Stimulated activated CD8-positive, alpha-beta memory T cell treated with anti-CD3 and anti-CD28 coated beads, Interleukin-12 subunit alpha, Interleukin-12 subunit beta, amount 100 ng/mL, for 24 hours (primary cell): ENCODE measurements around the gene FANCB.

Source experiments
- DNase-seq: peaks from one replicate; pipeline ENCODE4 v3.0.0-alpha.2; 2020; ENCODE audit errors: extremely low read depth

FANCB gene

DNA sequence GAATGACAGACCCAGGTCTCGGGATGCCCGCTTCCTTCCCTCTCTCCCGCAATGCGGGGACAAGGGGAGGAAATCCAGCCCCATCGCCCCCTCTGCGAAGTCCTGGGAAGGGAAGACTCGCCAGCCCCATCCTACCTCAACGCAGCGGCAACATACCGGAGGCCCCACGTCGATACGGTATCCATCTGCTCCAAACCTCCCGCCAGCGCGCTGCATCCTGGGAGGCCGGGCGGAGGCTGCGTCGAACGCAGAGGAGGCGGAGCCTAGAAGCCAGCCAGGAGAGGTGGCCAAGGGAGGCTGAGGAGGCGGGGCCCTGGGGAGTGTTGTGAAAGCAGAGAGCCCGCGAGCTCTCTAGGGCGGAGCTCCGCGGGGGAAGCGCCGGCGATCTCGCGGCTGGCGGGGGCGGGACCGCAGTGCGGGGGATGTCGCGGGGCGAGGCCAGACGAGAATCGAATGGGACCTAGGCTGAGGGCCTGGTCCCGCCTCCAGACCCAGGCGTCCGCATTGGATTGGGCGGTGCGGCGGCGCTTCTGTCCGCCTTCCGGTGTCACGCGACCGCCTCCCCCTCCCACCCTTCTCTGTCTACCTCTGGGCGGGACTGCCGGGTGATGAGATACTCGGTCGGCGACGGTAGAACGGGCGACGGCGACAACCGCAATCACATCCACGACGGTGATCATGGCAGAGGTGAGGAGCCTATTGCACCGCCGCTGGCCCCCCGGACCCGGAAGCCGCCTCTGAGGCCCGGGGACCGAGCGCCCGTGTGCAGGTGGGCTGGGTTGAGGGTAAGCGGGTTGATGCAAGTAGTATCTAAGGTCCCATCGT is at the start of gene FANCB, which contains the start of gene MOSPD2:
Gene FANCB, minus strand, starts transcription at position 219 of the 825 bp plus-strand sequence. CDS start 7,559 bp downstream, outside the sequence.
Gene MOSPD2, plus strand, starts transcription at position 571 of the 825 bp plus-strand sequence. Its CDS starts 108 bp downstream, at position 679.
- peak; percentile 86 for DNase-seq

DNA sequence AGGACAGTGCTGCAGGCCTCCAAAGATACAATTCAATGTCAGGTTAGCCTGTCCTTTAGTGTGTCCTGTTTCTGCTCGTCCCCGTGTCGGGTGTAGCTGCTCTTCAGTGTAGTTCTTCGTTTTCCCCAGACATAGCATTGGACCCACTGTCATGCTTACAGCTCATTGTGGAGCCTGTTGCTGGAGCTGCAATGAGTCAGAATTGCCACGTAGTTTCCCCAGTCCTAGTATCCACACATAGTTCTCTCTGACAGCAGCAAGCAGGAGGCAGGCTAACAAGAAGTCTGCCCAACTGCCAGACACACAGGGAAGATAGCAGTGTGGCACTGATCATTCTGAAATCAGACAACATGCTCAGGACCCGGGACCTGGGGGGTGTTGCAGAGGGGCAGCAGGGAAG is 49.6 kb upstream of the FANCB start:
- no peak for DNase-seq

DNA sequence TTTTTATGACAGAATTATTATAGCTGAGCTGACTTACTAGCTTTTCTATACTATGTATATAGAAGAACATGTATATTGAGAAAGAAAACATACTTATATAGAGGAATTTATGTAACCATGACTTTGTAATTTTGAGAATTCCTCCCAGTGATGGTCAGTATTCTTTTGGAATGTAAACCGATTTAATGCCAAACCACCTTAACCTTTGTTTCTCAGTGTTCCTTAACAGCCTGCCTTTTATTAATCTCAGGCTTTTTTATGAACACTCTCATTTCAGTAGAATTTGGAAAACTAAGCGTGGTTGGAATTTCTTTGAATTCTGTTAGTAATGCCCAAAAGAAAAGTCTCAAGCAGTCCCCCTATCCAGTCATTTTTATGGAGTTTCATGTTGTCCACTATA is 47.3 kb upstream of the FANCB start:
- no peak for DNase-seq

DNA sequence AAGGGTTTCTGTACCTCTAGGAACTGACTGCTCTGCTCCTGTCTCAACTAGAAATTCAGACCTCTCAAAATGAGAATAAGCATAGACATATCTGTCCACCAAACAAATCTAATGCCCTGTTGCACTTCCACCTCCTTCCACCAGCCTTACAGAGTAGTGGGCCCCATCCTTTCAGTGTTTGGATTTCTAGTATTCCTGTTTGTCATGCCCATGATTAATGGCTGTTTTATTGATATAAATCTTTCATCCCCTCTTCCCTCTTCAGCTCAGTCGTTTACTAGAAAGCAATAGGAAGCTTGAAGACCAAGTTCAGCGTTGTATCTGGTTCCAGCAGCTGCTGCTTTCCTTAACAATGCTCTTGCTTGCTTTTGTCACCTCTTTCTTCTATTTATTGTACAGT is 46.5 kb upstream of the FANCB start:
- no peak for DNase-seq

DNA sequence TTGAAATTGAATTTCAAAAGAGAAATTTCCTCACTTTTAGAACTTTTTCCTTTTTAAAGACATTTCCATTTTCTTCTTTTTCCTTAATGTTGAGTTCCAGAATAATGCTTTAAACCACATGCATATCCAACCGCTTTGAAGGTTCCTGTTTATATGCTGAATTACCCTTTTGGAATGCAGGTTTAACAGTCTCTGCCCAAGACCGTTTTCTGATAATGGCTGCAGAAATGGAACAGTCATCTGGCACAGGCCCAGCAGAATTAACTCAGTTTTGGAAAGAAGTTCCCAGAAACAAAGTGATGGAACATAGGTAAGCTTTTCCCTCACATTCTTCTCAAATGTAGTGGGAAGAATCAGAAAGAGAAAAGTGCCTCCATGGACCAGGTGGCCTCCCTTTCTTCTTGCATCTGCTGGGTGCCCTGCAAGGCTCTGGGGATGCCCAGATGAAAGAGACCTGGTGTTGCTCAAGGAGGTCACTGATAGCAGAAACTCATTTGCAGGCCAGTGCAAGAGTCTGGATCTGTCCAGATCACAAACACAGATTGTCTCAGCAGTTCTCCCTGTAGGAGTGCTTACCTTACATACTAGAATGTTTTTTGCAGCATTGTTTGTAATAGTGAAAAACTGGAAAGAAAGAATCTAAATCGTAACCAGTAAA is 43.3 kb upstream of the FANCB start:
- no peak for DNase-seq

DNA sequence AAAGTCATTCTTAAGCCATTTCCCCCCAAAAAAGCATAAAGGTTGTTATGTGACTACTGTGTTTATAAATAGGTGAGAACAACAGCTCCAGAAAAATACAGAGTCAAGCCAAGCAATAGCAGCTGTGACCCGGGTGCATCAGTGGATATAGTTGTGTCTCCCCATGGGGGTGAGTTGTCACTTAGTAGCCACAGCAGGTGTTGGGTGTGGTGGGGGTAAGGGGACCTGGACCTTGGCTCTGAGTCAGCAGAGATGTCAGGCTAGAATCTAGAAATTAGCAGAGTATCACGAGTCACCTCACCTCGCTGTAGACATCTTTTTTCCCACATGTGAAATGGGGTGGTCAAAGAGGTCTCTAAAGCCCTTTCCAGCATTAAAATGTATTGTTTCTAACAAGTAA is 42.7 kb upstream of the FANCB start:
- DNase-seq, result no peak

DNA sequence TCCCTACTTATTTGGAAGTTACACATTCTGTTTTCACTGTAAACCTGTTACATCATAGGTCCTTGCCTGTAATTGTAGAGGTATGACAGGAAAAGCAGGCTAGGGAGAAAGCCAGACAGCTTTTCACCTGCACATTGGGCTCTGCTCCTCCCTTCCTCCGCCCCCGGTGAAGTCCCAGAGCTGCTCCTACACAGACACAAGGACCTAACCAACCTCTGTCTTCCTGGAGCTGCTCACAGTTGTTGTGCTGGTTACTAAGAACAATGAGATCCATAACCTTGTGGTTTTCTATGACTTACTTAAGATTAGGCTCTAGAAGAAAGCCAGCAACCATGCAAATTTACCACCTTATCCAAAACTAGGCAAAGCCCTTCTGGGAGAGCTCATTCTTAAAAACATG is 40.4 kb upstream of the FANCB start:
- DNase-seq, result no peak

DNA sequence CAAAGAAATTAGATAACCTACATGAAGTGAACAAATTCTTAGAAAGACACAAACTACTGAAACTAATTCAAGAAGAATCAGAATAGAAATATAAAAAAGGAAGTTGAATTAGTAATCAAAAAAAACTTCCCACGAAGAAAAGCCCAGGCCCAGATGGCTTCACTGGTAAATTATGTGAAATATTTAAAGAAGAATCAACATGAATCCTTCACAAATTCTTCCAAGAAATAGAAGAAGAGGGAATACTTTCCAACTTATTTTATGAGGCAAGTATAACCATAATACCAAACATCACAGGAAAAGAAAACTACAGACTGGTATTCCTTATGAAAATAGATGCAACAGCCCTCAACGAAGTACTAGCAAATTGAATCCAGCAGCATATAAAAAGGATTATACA is 31.0 kb upstream of the FANCB start:
- DNase-seq, result no peak

DNA sequence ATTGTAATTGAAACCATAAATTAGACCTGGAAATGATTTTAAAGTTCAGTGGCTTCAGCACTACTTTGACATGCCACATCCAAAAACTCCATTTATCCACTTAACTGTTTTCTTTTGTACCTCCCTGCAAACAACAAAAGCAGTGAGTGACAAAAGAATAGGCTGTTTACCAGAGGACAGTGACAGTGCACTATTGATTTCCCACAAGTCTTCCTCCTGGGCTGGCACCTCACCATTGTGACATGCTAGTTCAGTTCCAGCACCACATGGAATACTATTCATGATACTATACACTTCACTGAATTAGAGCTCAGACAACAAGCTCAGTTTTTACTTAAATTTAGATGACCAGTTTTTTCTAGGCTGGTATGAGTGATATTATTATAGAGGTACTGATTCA is 29.7 kb upstream of the FANCB start:
- no peak for DNase-seq

DNA sequence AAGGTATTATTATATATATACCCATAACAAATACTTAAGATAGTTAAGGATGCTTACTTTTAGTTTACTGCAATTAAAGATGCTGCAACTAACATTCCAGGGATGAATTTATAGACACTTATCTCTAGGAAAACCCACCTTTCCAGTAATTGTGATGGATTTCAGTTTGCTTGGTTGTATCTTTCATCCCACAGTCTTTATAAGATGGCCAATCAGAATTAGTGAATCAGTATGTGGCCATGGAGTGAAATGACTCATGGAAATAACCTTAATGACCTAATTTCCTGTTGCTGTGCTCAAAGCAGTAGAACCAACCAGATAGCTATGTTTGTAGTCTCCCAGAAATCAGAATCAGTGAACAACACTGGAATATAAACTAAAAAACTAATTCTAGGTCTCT is 26.7 kb upstream of the FANCB start:
- no peak for DNase-seq

DNA sequence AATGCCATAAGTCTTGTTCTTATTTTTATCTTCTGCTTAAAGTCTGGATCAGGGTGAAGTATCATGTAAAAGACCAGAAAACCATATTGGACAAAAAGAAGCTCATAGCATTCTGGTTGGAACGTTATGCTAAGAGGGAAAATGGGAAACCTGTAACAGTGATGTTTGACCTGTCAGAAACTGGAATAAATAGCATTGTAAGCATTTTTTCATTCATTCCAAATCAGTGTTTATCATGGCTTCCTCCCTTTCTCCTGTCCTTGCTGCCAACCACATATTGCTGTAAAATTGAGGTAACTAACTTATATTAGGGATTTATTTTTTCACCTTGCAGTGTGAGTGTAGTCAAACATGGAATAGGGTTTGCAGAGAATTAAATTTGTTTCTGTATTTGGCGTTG is 24.2 kb upstream of the FANCB start:
- DNase-seq, result no peak

DNA sequence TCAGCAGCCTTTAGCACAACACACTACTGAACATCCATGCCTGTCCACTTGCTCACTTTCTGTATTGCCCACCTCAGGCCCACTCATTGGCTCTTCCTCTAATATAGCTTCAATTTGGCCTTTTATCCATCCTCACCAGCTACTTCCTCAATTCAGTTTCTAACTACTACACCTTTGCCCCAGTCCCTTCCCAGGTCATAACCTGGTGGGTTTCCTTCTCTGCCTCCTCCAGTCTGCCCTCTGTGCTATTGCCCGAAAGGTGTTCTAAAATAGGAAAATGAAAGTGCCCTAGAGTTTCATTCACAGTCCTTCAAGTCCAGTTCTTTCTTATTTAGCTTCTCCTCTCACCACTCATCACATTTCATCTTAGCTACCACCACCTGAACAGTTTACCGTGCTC is 23.4 kb upstream of the FANCB start:
- no peak for DNase-seq

DNA sequence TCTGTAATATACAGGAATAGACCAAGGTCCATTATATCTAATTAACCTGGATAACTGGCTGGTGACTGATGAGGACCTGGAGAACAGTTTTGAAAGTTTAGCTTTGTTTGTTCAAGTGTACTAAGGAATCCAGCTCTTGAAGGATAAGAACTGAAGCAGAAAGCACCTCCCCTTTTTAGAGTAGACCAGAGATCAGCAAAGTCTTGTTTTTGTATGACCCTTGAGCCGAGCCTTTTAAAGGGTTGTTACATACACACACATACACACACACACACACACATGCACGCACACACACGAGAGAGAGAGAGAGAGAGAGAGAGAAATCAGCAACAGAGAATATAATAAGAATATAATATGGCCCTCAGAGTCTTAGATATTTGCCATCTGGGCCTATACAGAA is 13.4 kb upstream of the FANCB start:
- no peak for DNase-seq

DNA sequence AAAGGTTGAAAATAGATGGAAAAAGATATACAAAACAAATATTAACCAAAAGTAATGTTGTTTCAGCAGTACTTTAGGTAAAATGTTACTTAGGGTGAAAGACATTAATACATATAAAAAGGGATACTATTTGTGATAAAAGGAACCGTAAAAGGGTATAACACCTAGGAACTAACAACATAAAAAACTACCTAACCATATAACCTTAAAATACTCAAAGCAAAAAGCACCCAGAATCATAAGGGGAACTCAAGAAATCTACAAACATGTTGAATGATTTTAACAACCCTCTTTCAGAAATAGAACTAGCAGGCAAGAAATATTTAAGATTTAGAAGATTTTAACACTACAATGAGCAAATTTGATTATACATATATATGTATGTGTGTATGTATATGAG is 11.8 kb upstream of the FANCB start:
- DNase-seq, result no peak

DNA sequence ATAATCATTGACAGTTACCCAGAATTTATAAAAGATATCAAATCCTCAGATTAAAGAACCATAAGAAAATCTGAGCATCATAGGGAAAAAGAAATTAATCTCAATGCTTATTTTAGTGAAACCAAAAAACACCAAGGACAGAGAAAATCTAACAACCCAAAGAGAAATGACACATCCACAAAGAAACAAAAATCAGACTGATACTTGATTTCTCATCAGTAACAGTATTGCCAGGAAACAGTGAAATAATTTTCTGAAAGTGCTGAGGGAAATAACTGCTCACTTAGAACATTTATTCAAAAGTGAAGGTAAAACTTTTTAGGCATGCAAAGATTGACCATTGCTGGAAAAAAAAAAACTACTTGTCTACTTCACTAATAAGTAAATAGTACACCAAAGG is 11.0 kb upstream of the FANCB start:
- no peak for DNase-seq

DNA sequence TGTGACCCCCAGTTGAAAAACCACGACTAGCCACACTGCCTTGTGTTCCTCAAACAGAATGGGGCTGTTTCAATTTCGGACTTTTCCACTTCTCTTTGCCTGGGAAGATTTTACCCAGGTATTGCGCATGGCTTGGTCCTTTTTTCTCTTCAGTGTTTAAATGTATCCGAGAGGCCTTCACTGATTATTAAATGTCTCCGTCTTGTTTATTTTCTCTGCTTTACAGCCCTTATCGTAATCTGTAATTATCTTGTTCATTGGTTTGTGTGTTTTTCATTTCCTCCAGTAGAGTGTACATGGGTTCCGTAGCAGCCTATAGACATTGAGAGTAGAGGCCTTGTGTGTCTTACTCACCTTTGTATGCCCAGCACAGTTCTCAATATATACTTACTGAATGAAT is 2.8 kb upstream of the FANCB start:
- no peak for DNase-seq

DNA sequence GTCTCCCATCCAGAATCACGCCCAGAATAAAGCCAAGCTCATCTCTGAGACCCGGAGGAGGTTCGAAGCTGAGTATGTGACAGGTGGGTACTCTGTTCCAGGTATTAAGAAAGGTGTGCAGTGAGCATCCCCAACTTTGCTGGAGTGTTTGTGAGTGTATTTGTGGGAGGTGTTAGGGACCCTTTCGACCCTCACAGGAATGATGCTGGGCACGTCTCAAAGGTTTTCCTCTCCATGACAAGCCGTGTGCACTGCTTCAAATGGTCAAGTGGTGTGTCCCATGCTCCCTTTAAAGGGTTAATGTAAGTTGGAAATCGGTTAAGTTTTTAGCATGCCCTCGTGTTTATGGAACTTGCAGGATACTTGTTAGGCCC is 794 bp upstream of the FANCB start:
- no peak for DNase-seq

DNA sequence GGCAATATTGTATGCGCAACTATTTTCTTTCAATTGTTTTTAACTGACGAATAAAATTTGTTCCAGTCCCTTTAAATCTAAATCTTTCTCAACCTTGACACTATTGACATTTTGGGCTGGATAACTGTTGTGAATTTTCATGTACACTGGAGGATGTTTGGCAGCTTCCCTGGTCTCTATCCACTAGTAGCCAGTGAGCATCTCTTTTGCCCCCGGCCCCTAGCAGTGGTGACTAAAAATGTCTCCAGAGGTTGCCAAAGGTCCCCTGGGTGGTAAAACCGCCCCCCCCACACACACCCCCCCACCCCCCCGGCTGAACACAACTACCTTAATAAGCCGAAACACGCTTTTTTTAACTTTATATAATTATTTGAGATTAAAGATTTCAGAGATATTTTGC is 514 bp downstream of the FANCB start:
- DNase-seq, result no peak

DNA sequence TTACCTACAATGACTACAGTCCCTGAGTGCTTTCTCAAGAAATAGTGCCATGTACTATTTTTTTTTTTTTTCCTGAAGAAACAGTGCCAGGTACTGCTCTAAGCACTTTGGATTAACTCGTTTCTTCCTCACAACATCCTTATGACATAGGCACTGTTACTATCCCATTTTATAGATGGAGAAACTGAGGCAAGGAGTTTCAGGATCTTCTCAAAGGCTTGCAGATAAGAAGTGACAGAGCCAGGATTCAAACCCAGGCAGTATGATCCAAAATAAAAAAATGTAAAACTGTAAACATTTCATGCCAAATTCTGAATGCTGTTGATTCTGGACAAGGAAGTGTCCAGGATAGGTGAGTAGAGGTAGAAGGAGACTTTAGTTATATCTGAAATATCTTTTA is 1.1 kb downstream of the FANCB start:
- DNase-seq, result no peak

DNA sequence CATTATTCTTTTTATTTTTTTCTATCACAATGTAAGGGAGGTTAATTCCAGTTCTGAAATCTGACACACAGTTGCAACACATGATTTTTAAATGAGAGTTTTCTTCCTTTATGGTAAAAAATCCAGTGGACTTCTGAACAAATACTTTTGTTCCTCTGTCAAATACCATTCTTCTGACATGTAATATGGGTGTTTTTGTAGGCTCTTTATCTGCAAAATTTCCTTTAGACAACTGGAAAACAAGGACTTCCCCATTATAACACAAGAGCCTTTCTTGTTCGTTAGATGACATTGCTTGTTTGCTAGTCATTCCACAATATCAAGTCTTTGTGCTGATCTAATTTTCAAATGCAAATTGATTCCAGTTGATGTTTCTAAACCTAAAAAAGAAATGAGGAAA is 7.7 kb downstream of the FANCB start:
- no peak for DNase-seq

DNA sequence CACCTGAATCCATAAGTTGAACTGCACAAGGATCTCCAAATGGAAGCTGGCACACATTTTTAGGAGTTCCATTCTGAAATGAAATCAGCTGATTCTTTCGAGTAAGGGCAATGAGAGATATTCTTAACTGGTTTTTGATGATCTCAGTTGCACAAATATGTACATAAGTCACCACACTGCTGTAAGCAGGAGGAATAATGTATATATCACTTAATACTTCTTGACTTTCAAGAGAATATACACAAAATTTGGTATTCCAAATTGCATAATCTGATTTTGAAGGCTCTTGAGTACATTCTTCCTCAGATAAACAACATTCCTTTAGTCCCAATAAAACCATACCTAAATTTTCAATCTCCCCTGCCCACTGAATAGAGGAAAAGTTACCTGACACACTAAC is 8.2 kb downstream of the FANCB start:
- DNase-seq, result no peak

DNA sequence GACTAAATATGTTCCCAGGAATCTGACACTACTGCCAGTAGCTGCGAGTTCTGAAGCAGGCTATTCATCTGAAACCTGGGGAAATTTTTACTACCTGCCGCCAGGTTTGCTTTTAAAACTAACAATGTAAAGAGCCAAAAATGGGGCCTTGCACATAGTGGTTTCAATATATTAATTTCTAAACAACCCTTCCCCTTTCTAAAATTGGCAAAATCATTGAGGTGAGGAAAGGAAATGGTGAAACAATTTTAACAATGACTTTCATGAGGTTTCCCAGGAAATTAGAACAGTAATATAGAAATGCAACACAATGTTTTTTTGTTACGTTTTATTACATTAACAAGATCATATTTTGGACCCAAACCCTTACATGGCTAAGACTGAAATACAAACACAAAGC is 21.3 kb downstream of the FANCB start:
- no peak for DNase-seq

DNA sequence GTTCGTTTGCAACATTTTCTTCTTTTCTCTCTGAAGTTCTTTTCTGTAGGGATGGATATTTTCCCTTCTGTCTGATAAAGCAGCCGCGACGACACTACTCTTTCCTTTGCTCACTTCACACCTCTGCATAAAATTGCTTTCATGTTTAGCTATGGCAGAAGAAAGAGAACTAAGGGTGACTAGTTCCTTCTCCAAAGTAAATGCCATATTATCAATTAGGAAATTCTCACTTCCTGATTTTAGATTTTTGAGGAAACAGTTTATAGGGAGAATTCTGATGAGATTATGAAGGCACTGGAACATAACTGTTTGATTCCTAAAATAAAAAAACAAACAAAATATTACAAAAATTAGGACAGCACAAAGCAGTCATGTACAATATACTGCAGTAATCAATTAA is 29.2 kb downstream of the FANCB start:
- no peak for DNase-seq

DNA sequence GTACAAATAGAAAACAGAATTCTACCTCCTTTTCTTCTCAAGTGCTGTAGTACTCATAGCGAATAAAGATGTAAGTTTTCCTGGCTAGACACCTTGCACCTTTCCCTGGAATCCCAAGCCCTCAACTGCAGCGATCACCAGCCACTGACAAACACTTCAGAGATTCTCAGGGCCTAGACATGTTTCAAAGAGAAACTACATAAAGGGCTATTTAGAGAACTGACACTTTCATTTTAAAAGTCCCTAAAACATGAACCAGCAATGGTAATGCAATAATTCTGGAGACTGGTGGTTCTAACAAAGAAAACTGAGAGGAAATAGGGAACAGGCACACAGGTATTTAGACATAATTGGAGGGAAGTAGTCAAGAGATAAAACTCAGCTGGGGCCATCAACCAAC is 35.7 kb downstream of the FANCB start:
- no peak for DNase-seq
